ENCODE measurements around the gene FANCM.
A peak's percentile ranks its signal among the peaks of the same experiment; 100 is the strongest.

Gene FANCM

DNA sequence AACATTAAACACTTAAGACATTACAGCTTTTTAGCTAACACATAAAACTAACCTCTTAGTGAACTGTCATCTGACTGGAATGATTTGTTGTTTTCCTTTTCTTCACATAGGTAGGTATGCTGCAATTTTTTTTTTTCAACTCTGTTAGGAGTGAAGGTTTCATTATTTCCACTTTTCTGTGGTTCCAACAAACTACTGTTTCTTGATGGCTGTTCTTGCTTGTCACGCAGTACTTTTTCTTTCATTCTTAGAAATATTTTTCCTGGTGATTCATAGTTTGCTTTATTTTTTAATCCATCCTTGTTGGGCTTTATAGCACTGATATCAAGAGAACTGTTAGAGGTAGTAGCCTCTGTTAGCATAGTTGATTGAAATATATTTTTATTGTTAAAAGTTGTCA, 111.0 kb downstream of the FANCM start:
- no peak for DNase-seq

DNA sequence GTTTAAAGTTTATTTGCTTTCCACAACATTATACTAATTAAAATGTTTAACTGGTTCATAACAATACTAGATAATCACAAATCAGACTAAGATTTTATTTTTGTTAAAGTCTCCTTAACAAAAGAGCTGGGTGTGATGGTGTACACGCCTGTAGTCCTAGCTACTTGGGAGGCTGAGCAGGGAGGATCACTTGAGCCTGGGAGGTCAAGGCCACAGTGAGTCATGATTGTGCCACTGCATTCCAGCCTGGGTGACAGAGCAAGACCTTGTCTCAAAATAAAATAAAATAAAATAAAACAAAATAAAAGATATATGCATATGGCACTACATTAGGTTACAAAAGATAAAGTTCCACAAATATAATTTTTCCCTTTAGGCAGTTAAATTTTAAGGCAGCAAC, 111.7 kb downstream of the FANCM start:
- DNase-seq, result no peak

DNA sequence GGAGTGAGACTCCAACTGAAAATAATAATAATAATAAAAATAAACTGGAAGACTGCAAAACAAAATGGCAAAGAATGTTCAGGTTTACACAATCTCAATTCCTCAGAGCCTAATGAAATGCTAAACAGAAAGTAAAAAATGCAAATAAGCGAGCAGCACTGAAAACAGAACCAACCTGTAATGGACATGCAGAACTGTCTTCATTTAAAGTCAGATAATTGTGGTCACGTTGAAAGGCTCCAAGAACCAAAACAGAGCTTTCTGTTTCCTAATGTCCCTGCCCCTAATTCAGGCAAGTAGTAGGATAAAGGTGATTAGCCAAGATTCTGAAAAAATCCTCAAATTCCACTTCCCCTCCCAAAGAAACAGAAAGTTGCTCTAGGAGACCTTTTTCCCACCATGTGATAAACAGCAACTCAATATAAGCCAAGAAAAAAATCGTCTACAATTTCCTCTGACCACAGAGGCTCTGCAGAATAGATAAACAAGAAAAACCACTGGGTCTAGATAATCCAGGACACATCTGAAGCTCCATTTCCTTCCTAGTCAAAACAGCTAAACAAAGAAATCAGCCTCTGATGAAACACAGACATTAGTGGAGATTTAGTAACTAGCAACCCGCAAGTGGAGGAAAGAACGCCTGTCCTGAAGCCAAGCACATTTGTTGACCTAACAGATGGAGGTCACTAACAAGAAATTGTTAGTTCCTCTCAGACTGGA, 114.3 kb downstream of the FANCM start:
- DNase-seq, result peak; percentile 19
